ENCODE data around the gene SEC14L6.

Gene SEC14L6

DNA sequence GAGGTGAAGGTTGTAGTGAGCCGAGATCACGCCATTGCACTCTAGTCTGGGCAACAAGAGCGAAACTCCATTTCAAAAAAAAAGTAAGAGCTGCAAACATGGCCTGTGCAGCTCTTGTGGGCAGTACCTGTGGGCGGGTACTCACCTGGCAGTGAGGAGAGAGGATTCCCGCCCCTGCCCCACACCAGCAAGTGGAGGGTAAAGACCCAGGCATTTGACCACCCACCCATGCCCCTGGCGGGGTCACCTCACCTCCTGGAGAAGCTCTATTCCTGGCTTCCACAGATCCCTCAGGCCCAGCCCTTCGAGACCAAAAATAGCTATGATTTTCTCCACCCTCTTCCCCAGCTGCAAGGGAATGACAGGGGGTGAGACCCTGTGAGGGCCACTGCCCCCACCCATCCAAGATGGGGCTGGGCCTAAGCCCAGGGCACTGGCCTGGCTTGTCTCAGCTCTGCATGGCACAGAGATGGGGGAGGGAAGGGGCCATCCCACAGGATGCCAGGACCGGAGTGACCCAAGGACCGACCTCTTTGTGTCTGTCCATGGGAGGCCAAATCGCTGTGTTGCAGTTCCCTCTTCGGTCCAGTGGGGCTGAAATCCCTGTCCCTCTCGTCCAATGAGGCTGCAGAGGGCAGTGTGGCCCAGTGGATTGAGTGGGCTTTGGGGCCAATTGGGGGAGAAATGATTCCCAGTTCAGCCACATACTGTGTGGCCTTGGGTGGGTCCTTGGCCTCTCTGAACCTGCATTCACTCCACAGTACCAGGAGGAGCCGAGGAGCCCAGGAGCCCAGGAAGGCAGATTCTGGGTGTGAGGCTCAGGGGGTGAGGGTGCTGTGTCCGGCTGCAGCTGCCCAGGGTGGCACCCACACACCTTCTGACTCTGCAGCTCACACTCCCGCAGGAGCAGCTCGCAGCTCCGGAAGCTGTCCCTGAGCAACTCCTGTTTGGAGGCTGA lies 14.6 kb downstream of the SEC14L6 start:
- no peak for DNase-seq

DNA sequence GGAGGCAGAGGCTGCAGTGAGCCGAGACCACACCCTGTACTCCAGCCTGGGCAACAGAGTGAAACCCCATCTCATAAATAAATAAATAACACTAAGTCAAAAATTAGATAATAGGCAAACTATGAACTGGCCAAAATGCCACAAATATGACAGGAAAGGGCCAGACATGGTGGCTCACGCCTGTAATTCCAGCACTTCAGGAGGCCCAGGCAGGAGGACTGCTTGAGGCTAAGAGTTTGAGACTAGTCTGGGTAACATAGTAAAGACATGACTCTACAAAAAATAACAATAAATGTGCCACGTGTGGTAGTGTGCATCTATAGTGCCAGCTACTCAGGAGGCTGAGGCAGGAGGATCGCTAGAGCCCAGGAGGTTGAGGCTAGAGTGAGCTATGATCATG lies 19.9 kb downstream of the SEC14L6 start:
- no peak for DNase-seq

- DNase-seq = no peak
These were observed 22.7 kb downstream of the SEC14L6 start for GRCh38 chr22:30523646-30524489.

DNA sequence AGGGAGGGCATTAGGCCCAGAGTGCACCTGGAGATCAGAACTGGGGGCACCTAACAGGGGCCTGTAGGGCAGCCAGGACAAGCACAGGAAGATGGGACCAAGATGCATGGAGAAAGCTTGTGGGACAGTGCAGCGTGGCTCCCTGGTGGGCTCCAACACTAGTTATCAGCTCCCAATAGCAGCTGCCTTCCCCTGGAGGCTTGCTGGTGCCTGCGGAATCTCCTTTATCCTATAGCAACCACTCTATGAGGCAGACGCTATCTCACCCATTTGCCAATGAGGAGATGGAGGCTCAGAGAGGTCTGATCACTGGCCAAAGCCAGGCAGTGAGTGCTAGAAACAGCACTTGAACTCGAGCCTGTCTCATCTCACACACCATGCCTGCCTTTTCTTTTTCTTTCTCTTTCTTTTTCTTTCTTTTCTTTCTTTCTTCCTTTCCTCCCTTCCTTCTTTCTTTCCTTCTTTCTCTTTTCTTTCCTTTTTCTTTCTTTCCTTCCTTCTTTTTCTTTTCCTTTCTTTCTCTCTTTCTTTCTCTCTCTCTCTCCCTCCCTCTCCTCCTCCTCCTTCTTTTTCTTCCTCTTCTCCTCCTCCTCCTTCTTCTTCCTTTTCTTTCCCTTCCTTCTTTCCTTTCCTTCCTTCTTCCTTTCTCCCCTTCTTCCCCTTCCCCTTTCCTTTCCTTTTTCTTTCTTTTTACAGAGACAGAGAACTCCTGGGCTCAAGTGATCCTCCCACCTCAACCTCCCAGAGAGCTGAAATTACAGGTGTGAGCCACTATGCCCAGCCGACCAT lies 25.0 kb downstream of the SEC14L6 start:
- DNase-seq = no peak

DNA sequence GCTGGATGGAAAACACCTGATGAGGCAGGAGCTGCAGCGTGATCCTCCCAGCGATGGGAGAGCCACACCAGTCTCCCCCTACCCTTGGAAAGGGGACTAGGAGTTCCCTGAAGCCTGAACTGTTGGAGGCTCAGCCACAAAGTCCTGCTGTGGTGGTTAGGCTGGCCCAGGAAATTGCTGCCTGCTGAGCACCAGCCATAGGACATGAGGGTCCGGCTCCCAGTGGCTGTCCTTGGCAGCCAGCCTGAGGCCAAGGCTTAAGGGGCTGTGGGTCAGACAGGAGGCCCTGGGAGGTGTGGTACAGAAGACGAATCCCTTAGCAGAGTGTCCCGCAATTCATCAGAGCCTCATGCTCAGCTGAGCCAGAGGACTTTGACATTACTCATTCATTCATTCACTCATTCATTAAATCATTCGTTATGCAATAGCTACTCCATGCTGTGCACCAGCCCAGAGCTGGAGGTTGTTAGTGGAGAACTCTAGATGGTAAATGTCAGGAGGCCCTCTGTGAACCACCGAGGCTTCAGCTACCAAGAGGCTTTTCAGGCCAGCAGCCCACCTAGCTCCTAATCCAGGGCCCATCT lies 26.6 kb downstream of the SEC14L6 start:
- DNase-seq = no peak

GRCh38 chr22:30516731-30517130 lies 29.8 kb downstream of the SEC14L6 start:
- DNase-seq = no peak

- DNase-seq = no peak
These were observed 30.3 kb downstream of the SEC14L6 start for GRCh38 chr22:30516273-30516672.

- DNase-seq = no peak
These were observed 32.3 kb downstream of the SEC14L6 start for GRCh38 chr22:30514252-30514651.

DNA sequence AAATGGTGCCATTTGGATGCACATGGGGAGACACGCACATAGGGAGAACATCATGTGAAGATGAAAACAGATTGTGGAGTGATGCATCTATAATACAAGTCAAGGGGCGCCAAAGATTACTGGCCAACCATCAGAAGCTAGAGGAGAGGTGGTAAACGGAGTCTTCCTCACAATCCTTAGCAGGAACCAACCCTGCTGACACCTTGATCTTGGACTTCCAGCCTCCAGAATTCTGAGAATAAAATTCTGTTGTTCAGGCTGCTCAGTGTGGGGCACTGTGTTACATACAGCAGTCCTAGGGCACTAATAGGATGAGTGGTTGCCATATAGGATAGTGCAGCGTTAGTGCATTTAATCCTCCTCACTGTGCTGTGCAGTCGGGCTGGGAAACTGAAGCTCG lies 33.1 kb downstream of the SEC14L6 start:
- no peak for DNase-seq

GRCh38 chr22:30511911-30512310 lies 34.6 kb downstream of the SEC14L6 start:
- DNase-seq = no peak

DNA sequence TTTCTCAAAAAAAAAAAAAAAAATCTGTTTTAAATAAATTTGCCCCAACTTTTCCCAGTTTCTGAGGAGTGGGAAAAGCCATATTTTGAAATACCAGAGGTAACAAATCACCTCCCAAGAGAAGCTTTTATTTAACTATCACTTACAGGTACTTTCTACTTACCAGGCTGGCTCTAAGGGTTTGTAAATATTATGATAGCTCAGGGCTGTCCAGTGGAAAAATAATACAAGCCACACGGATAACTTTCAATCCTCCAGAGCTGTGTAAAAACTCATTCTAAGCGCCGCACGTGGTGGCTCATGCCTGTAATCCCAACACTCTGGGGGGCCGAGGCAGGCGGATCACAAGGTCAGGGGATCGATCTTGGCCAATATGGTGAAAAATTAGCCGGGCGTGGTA lies 35.4 kb downstream of the SEC14L6 start:
- DNase-seq = no peak

DNA sequence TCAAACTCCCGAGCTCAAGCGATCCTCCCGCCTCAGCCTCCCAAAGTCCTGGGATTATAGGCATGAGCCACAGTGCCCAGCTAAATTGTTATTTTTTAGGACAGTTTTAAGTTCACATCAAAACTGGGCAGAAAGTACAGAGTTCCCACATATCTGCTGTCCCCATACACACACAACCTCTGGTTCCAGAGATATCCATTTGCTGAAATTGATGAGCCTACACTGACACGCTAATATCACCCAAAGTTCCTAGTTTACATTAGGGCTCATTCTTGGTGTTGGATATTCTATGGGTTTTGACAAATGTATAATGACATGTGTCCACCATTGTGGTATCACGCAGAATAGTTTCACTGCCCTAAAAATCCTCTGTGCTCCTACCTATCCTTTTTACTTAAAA lies 38.3 kb downstream of the SEC14L6 start:
- no peak for DNase-seq

DNA sequence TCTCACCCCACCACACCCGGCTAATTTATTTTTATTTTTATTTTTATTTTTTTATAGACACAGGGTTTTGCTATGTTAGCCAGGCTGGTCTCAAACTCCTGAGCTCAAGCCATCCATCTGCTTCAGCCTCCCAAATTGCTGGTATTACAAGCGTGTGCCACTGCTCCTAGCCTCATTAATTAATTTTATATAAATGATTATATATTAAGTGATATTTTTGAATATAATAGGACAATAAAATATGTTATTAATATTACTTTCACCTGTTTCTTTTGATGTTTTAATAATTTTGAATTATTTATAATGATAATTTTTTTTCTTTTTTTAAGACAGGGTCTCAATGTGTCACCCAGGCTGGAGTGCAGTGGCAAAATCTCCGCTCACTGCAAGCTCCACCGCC lies 38.9 kb downstream of the SEC14L6 start:
- no peak for DNase-seq

DNA sequence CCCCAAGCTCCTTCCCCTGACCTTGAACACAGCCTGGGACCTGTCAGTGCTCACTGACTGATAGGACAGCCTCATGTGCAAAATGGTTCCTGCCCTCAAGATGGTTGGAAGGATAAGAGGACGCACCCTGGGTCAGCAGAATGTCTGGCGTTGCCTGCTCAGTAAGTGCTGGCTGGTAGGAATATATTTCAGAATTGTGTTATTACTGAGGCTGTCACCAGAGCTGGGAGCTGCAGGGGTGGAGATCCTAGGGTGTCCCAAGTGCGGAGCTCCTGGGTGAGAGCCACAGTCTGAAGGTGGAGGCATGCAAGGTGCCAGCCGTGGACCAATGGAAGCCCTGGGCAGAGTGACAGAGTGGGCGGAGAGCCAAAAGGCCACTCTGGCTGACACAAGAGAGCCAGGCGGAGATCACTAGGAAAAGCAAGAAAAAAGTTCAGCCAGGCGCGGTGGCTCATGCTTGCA lies 40.0 kb downstream of the SEC14L6 start:
- DNase-seq = no peak

DNA sequence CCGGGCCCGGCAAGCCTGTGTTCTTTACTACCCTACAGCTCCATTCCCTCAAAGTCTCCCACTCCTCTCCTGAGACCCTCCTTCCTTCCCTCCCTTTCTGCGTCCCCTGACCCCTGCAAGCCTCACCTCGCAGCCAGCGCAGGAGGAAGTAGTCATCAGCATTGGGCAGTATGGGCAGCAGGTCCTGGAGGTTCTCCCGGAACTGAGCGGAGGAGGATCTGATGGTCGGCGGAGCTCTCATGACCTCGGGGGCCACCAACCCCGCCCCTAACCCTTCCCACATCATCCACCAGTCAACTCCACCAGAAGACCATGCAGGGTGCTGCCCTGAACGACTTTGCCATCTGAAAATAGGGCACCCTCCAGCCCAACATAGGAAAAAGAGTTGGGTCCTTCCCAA lies 43.0 kb downstream of the SEC14L6 start:
- DNase-seq = no peak

DNA sequence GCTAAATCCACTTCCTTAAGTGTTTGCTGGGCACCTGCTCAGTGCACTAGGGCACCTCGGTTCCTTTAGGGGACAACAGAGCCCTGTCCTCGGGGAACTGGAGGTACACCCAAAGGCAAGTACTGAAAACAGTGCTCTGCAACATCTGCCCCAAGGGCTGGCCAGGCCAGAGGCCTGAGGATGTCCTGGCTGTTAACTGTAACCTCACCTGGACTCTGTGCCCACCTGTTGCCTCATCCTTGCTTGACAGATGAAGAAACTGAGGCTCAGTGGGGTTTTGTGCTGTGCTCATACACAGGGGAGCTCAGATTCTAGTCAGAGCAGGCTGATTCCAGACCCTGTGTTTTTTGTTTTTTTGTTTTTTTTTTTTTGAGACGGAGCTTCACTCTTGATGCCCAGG lies 43.6 kb downstream of the SEC14L6 start:
- no peak for DNase-seq

DNA sequence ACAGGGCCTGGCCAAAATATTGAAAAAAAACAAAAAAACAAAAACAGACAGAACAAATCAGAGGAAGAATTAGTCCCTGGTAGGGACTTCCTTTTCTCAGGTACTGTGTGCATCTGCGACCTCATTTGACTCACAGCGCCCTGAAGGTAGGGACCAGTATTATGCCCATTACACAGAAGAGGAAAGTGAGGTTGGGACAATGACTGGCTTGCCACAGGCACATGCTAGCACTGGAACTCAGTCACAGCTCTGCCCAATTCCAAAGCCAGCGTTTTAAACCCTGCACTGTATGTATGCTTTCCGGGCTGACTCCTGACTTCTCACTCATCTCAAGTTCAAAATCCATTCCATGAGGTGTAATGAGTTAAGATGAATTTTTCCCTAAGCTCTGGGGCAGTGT lies 44.4 kb downstream of the SEC14L6 start:
- DNase-seq = no peak

GRCh38 chr22:30500628-30501027 lies 45.9 kb downstream of the SEC14L6 start:
- DNase-seq = no peak

- no peak for DNase-seq
These were observed 48.9 kb downstream of the SEC14L6 start for GRCh38 chr22:30497466-30498150.

DNA sequence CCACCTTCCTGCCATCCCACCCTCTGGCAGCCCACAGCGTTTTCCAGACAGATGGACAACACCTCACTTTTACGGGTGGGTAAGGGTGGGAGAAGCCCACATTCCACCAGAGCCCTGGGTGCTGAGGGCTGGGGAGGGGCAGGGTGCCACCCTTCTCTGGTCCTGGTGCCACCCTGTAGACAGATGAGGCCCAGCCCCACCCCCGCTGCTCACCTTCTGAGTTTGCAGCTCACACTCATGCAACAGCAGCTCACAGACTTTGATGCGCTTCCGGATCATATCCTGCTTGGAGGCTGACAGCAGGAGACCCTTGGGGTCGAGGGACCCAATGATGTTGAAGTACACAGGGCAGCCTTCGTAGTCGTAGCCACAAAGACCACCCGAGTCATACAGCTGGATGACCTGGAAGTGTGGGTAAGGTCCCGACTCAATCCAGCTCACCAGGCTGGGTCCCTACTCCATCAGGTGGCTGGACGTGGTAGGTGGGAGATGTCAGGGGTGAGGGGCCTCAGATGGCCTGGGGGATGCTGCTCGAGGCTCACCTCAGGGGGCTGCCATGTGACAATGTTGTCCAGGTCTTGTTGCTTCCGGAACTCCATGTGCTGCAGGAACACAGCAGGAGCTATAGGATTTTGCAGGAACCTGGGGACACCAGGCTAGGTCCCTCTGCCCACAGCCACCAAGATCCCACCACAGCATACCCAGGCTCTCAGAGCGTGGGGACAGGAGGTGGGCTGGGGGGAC lies 51.3 kb downstream of the SEC14L6 start:
- DNase-seq = no peak

- DNase-seq = no peak
These were observed 54.4 kb downstream of the SEC14L6 start for GRCh38 chr22:30492144-30492543.
